Measurements from ENCODE around the gene HTR4. TPM values are rescaled to one million over a fixed set of nuclear protein-coding genes. Genes with fewer than 3 reads are reported as not detected.
"Not testable (repeated sequence)": the region's sequence is repeated elsewhere in the genome, so short reads cannot be mapped to it uniquely, and the experiment has no call there.

The HTR4 gene
- polyA plus RNA-seq, 12 donors: not detected

- no peak for DNase-seq
Observed at GRCh38 chr5:148476302-148476701, 178.0 kb downstream of the HTR4 start.

GRCh38 chr5:148474025-148474511 is 180.3 kb downstream of the HTR4 start:
- DNase-seq: no peak

- DNase-seq: no peak
Observed at GRCh38 chr5:148471379-148471778, 182.9 kb downstream of the HTR4 start.

- no peak for DNase-seq
Observed at GRCh38 chr5:148469501-148469935, 184.8 kb downstream of the HTR4 start.

- DNase-seq: not testable (repeated sequence)
Observed at GRCh38 chr5:148468746-148469145, 185.6 kb downstream of the HTR4 start.

GRCh38 chr5:148467958-148468357 is 186.4 kb downstream of the HTR4 start:
- DNase-seq: no peak

GRCh38 chr5:148466236-148466580 is 188.1 kb downstream of the HTR4 start:
- no peak for DNase-seq

GRCh38 chr5:148465381-148466235 is 188.7 kb downstream of the HTR4 start:
- DNase-seq: no peak

GRCh38 chr5:148459669-148460068 is 194.7 kb downstream of the HTR4 start:
- DNase-seq: no peak

GRCh38 chr5:148458036-148458888 is 196.1 kb downstream of the HTR4 start:
- no peak for DNase-seq

GRCh38 chr5:148457183-148457620 is 197.1 kb downstream of the HTR4 start:
- no peak for DNase-seq

GRCh38 chr5:148455185-148455584 is 199.1 kb downstream of the HTR4 start:
- no peak for DNase-seq

GRCh38 chr5:148454576-148454975 is 199.8 kb downstream of the HTR4 start:
- DNase-seq: no peak

GRCh38 chr5:148452499-148453193 is 201.7 kb downstream of the HTR4 start:
- DNase-seq: no peak

GRCh38 chr5:148446611-148447010 is 207.7 kb downstream of the HTR4 start:
- DNase-seq: no peak

- no peak for DNase-seq
Observed at GRCh38 chr5:148445578-148445977, 208.7 kb downstream of the HTR4 start.

- DNase-seq: peak; percentile 64
Observed at GRCh38 chr5:148443998-148444397, 210.3 kb downstream of the HTR4 start.

- no peak for DNase-seq
Observed at GRCh38 chr5:148443241-148443640, 211.1 kb downstream of the HTR4 start.

GRCh38 chr5:148438933-148439332 is 215.4 kb downstream of the HTR4 start:
- no peak for DNase-seq

- DNase-seq: no peak
Observed at GRCh38 chr5:148437249-148437648, 217.1 kb downstream of the HTR4 start.

- DNase-seq: no peak
Observed at GRCh38 chr5:148436029-148436428, 218.3 kb downstream of the HTR4 start.

GRCh38 chr5:148433826-148434225 is 220.5 kb downstream of the HTR4 start:
- no peak for DNase-seq

Measured in muscle of arm (tissue), 12 donors.